ENCODE measurements around the gene KNCN. TPM values are rescaled to one million over a fixed set of nuclear protein-coding genes. Genes with fewer than 3 reads are reported as not detected.

Gene KNCN
- total and polyA plus RNA-seq, 10 of the 15 experiments (the other 5 are each of a cell fraction or from before 2014, with no cell fraction given), result not detected

DNA sequence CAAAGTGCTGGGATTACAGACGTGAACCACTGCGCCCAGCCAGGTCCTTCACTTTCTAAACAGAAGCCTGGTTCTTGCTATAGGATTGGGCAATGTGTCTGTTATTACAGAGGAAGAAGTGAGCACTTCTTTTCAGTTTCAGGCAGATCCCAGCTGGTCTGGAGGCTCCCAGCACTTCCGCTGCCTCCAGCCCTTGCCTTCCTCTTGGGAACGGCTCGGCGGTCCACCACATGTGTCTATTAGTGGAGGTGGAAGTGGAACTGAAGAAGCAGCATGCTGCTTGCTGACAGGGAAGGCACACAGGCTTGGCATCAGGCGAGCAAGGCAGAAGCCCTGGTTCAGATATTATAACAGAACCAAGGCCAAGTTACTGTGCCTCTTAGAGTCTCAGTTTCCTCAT, 35.6 kb upstream of the KNCN start:
- ATAC-seq (no peak), FAIRE-seq (no peak), DNase-seq (ENCODE audit: low read depth, low spot score) (no peak)
- Histone ChIP-seq H4K20me1 (ENCODE audit: control insufficient read depth, insufficient read depth) (no peaks in the 10 kb centered on the region), H3K27ac (ENCODE audit: control insufficient read depth, insufficient read depth) (no peak overlapping the region), H3K27me3 (replicated peaks in 1 of 2; ENCODE audit: control insufficient read depth in 2 of 2, insufficient read depth in 2 of 2, low read length in 1 of 2) (no peaks in the 10 kb centered on the region), H2AFZ (ENCODE audit: control insufficient read depth, low read depth, low read length) (no peak overlapping the region), H3K79me2 (ENCODE audit: control insufficient read depth, insufficient read depth, low read length) (no peaks in the 10 kb centered on the region), H3K36me3 (ENCODE audit: control insufficient read depth in 2 of 2, insufficient read depth in 2 of 2, low read length in 1 of 2) (peaks cover 5 to 33% of the 10 kb centered on the region in 2 experiments), H3K4me1 (ENCODE audit: control insufficient read depth, insufficient read depth, low read length) (no peaks in the 10 kb centered on the region), H3K9ac (ENCODE audit: control insufficient read depth, insufficient read depth, low read length) (no peak overlapping the region), H3K9me3 (replicated peaks; ENCODE audit: control insufficient read depth, insufficient read depth, low read length) (no peaks in the 10 kb centered on the region; the same call in 2 of the 3 replicates), H3K4me2 (ENCODE audit: control insufficient read depth, insufficient read depth) (no peak overlapping the region), H3K4me3 (no peak overlapping the region)
- POLR2A ChIA-PET, result no interaction called here
- RAD21 ChIA-PET (ENCODE audit: unreplicated experiment), result no interaction called here
- SMC1A ChIA-PET (ENCODE audit: uncharacterized antibody, unreplicated experiment), result no interaction called here
- intact Hi-C loops (cut with micrococcal nuclease; ENCODE audit: unreplicated experiment) (no loop called here), in situ Hi-C loops (cut with MboI) (no loop called here)
- no TSS peak for BruUV-seq (replicated peaks)
- 90% methylated on average over 7 of the region's 7 CpGs for WGBS (ENCODE audit: insufficient coverage, insufficient replicate concordance, low lambda C conversion rate, missing lambda C conversion rate)
- CTCF ChIA-PET, result interaction anchor here (1.6 kb wide), 1 partner anchor 16 kb away, joined by 6 read pairs; the partner anchor contains the start of gene MKNK1
- TF ChIP-seq, protein P1, sequence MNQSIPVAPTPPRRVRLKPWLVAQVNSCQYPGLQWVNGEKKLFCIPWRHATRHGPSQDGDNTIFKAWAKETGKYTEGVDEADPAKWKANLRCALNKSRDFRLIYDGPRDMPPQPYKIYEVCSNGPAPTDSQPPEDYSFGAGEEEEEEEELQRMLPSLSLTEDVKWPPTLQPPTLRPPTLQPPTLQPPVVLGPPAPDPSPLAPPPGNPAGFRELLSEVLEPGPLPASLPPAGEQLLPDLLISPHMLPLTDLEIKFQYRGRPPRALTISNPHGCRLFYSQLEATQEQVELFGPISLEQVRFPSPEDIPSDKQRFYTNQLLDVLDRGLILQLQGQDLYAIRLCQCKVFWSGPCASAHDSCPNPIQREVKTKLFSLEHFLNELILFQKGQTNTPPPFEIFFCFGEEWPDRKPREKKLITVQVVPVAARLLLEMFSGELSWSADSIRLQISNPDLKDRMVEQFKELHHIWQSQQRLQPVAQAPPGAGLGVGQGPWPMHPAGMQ (IDR thresholded peaks at IDR 0.05; ENCODE audit: borderline replicate concordance), result no peak
- TF ChIP-seq RCOR1 (conservative IDR thresholded peaks at IDR 0.05; ENCODE audit: low read depth, low read length), result no peak
- no peak for TF ChIP-seq NR2F1 (conservative IDR thresholded peaks at IDR 0.05)
- no peak for TF ChIP-seq NFXL1 (IDR thresholded peaks at IDR 0.05; ENCODE audit: borderline replicate concordance)
- TF ChIP-seq, protein P2, sequence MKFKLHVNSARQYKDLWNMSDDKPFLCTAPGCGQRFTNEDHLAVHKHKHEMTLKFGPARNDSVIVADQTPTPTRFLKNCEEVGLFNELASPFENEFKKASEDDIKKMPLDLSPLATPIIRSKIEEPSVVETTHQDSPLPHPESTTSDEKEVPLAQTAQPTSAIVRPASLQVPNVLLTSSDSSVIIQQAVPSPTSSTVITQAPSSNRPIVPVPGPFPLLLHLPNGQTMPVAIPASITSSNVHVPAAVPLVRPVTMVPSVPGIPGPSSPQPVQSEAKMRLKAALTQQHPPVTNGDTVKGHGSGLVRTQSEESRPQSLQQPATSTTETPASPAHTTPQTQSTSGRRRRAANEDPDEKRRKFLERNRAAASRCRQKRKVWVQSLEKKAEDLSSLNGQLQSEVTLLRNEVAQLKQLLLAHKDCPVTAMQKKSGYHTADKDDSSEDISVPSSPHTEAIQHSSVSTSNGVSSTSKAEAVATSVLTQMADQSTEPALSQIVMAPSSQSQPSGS (IDR thresholded peaks at IDR 0.05; ENCODE audit: low read length), result no peak
- no peak for TF ChIP-seq CBX3 (IDR thresholded peaks at IDR 0.05; ENCODE audit: borderline replicate concordance, low read depth)
- TF ChIP-seq POU2F2 (IDR thresholded peaks at IDR 0.05; ENCODE audit: borderline replicate concordance, low read depth, low read length), result no peak
- no peak for TF ChIP-seq MYB (IDR thresholded peaks at IDR 0.05; ENCODE audit: borderline replicate concordance, low read depth, low read length)
- TF ChIP-seq IKZF1 (conservative IDR thresholded peaks at IDR 0.05), result no peak
- no peak for TF ChIP-seq MYC (IDR thresholded peaks at IDR 0.05; ENCODE audit: insufficient read depth, insufficient read length, insufficient replicate concordance, low read length, severe bottlenecking)
- no peak for TF ChIP-seq MEF2A (IDR thresholded peaks at IDR 0.05; ENCODE audit: insufficient read depth, low read depth, low read length)
- no peak for TF ChIP-seq SMC3 (IDR thresholded peaks at IDR 0.05; ENCODE audit: borderline replicate concordance, low read length)
- TF ChIP-seq SUZ12 (IDR thresholded peaks at IDR 0.05; ENCODE audit: unreplicated experiment), result no peak
- no peak for TF ChIP-seq EGR1 (IDR thresholded peaks at IDR 0.05; ENCODE audit: borderline replicate concordance in 1 of 2, low read depth in 2 of 2, low read length in 2 of 2)
- no peak for TF ChIP-seq HDAC6 (IDR thresholded peaks at IDR 0.05; ENCODE audit: unreplicated experiment)
- TF ChIP-seq GATAD2B (conservative IDR thresholded peaks at IDR 0.05; ENCODE audit: low read depth), result no peak
- TF ChIP-seq SMAD1 (IDR thresholded peaks at IDR 0.05; ENCODE audit: low read depth, partially characterized antibody), result no peak
- TF ChIP-seq WRNIP1 (IDR thresholded peaks at IDR 0.05; ENCODE audit: borderline replicate concordance, low read depth, low read length), result no peak
- TF ChIP-seq, protein P3, sequence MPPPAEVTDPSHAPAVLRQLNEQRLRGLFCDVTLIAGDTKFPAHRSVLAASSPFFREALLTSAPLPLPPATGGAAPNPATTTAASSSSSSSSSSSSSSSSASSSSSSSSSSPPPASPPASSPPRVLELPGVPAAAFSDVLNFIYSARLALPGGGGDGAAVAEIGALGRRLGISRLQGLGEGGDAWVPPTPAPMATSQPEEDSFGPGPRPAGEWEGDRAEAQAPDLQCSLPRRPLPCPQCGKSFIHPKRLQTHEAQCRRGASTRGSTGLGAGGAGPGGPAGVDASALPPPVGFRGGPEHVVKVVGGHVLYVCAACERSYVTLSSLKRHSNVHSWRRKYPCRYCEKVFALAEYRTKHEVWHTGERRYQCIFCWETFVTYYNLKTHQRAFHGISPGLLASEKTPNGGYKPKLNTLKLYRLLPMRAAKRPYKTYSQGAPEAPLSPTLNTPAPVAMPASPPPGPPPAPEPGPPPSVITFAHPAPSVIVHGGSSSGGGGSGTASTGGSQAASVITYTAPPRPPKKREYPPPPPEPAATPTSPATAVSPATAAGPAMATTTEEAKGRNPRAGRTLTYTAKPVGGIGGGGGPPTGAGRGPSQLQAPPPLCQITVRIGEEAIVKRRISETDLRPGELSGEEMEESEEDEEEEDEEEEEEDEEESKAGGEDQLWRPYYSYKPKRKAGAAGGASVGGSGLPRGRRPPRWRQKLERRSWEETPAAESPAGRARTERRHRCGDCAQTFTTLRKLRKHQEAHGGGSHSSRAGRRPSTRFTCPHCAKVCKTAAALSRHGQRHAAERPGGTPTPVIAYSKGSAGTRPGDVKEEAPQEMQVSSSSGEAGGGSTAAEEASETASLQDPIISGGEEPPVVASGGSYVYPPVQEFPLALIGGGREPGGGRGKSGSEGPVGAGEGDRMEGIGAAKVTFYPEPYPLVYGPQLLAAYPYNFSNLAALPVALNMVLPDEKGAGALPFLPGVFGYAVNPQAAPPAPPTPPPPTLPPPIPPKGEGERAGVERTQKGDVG (CRISPR knock-in tag; IDR thresholded peaks at IDR 0.05), result no peak
